ENCODE data around the gene UBL7.

Gene UBL7

DNA sequence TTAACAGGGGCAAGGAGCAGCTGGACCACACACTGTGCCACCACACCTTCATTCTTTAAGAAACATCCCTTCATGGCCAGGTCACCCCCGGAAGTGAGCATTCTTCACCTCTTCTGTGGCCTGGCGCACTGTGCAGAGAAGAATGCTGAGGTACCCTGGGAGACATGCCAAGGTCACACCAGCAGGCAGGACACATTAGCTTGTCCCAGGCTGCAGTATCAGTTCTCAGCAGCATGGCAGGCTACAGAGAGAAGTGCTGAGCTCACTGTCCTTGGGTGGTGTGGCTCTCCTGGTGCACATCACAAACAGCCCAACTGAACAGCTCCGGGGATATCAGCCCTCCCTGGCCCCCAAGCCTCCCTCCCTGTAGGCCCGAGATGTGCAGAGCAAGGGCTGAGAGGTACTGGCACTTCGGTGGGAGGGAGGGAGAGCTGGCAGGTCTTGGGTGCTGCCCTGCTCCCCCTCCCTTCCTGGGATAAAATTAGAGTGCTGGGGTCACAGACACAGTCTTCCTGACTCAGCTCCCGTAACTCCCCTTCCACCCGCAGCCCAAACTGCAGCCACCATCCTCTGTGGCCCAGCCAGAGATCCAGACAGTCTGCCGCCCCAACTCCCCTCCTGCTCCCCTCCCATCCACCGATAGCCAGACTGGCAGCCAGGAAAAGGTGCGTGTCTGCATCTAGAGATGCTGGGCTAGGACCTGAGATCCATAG lies 40.6 kb downstream of the UBL7 start:
- TF ChIP-seq, protein P1, sequence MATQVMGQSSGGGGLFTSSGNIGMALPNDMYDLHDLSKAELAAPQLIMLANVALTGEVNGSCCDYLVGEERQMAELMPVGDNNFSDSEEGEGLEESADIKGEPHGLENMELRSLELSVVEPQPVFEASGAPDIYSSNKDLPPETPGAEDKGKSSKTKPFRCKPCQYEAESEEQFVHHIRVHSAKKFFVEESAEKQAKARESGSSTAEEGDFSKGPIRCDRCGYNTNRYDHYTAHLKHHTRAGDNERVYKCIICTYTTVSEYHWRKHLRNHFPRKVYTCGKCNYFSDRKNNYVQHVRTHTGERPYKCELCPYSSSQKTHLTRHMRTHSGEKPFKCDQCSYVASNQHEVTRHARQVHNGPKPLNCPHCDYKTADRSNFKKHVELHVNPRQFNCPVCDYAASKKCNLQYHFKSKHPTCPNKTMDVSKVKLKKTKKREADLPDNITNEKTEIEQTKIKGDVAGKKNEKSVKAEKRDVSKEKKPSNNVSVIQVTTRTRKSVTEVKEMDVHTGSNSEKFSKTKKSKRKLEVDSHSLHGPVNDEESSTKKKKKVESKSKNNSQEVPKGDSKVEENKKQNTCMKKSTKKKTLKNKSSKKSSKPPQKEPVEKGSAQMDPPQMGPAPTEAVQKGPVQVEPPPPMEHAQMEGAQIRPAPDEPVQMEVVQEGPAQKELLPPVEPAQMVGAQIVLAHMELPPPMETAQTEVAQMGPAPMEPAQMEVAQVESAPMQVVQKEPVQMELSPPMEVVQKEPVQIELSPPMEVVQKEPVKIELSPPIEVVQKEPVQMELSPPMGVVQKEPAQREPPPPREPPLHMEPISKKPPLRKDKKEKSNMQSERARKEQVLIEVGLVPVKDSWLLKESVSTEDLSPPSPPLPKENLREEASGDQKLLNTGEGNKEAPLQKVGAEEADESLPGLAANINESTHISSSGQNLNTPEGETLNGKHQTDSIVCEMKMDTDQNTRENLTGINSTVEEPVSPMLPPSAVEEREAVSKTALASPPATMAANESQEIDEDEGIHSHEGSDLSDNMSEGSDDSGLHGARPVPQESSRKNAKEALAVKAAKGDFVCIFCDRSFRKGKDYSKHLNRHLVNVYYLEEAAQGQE (IDR thresholded peaks at IDR 0.05; ENCODE audit: insufficient read depth in 1 of 2, low read depth in 2 of 2, low read length in 2 of 2) = no peak
- TF ChIP-seq TAF1 (IDR thresholded peaks at IDR 0.05; ENCODE audit: borderline replicate concordance, insufficient read depth, low read length) (no peak), SIN3A (IDR thresholded peaks at IDR 0.05; ENCODE audit: borderline replicate concordance, insufficient read depth, low read length) (no peak), FOXP2 (optimal IDR thresholded peaks at IDR 0.05; ENCODE audit: borderline replicate concordance, extremely low read depth, extremely low read length, insufficient read depth) (no peak), POLR2AphosphoS5 (IDR thresholded peaks at IDR 0.05; ENCODE audit: low read depth, low read length) (no peak)

DNA sequence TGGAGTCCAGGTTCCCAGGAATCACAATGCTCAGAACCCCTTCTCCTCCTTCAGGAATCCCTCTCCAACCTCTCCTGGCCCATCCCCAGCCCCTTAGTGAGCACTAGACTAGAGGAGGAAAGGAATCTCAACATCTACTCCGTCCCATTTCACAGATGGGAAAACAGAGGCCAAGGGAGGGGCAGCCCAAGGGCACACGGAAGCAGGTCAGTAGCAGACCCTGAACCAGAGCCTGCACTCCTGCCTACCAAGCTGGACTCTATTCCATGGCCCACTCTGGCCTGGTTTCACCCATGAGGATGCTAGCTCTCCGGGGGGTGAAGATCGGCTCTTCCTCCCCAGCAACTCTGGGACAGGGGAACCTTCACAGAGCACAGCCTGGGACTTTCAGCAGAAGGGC lies 41.5 kb downstream of the UBL7 start:
- TF ChIP-seq FOXP2 (optimal IDR thresholded peaks at IDR 0.05; ENCODE audit: borderline replicate concordance, extremely low read depth, extremely low read length, insufficient read depth) (no peak), SIN3A (IDR thresholded peaks at IDR 0.05; ENCODE audit: borderline replicate concordance, insufficient read depth, low read length) (no peak), POLR2AphosphoS5 (IDR thresholded peaks at IDR 0.05; ENCODE audit: low read depth, low read length) (no peak), TAF1 (IDR thresholded peaks at IDR 0.05; ENCODE audit: borderline replicate concordance, insufficient read depth, low read length) (no peak)
- TF ChIP-seq, protein P1 (IDR thresholded peaks at IDR 0.05; ENCODE audit: insufficient read depth in 1 of 2, low read depth in 2 of 2, low read length in 2 of 2) = no peak

DNA sequence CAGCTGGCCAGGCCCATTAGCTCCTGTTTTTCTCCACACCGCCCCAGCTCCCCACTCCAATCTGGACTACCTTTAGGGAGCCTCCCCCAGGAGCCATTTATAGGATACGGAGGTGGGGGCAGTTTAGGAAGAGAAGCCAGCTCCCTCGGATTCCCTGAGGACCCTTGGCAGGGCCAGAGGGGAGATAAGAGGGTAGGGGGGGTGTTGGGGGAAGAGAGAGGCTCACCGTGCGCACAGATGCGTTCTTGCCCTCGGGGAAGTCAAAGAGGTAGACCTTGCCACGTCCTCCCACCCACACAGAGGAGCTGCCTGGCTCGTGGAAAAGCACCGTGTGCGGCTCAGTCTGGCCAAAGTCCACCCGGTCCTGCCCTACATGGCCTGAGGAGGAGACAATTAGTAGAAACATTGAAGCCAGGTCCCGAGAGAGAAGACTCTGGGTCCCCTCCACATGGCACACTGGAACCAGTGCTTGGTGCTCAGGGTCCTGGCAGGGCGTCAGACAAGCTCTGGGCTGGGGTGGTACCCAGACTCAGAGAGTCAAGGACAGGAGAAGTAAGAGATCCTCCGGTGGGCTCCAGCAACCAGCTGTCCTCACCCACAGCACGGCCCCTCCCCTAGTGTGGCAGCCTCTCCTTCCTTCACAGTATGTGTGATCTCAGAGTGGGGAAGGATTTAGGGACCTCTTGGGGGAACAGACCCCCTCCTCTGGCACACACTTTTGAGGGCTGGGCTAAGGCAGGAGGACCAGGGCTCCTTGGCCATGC lies 42.2 kb downstream of the UBL7 start:
- TF ChIP-seq, protein P1 (IDR thresholded peaks at IDR 0.05; ENCODE audit: insufficient read depth in 1 of 2, low read depth in 2 of 2, low read length in 2 of 2) = no peak
- TF ChIP-seq POLR2AphosphoS5 (IDR thresholded peaks at IDR 0.05; ENCODE audit: low read depth, low read length) = no peak
- no peak for TF ChIP-seq SIN3A (IDR thresholded peaks at IDR 0.05; ENCODE audit: borderline replicate concordance, insufficient read depth, low read length)
- TF ChIP-seq FOXP2 (optimal IDR thresholded peaks at IDR 0.05; ENCODE audit: borderline replicate concordance, extremely low read depth, extremely low read length, insufficient read depth) = no peak
- TF ChIP-seq TAF1 (IDR thresholded peaks at IDR 0.05; ENCODE audit: borderline replicate concordance, insufficient read depth, low read length) = no peak

GRCh38 chr15:74417670-74418069 lies 43.3 kb downstream of the UBL7 start:
- TF ChIP-seq FOXP2 (optimal IDR thresholded peaks at IDR 0.05; ENCODE audit: borderline replicate concordance, extremely low read depth, extremely low read length, insufficient read depth) (no peak), TAF1 (IDR thresholded peaks at IDR 0.05; ENCODE audit: borderline replicate concordance, insufficient read depth, low read length) (no peak)

GRCh38 chr15:74417225-74417624 lies 43.7 kb downstream of the UBL7 start:
- TF ChIP-seq FOXP2 (optimal IDR thresholded peaks at IDR 0.05; ENCODE audit: borderline replicate concordance, extremely low read depth, extremely low read length, insufficient read depth) (peak; percentile 63), SIN3A (IDR thresholded peaks at IDR 0.05; ENCODE audit: borderline replicate concordance, insufficient read depth, low read length) (no peak), TAF1 (IDR thresholded peaks at IDR 0.05; ENCODE audit: borderline replicate concordance, insufficient read depth, low read length) (no peak), POLR2AphosphoS5 (IDR thresholded peaks at IDR 0.05; ENCODE audit: low read depth, low read length) (no peak)
- TF ChIP-seq, protein P1 (IDR thresholded peaks at IDR 0.05; ENCODE audit: insufficient read depth in 1 of 2, low read depth in 2 of 2, low read length in 2 of 2) = no peak
